ENCODE results near the gene SAAL1. TPM values are rescaled to one million over a fixed set of nuclear protein-coding genes. Genes with fewer than 3 reads are reported as not detected.

Gene SAAL1
- total RNA-seq, 1 donor from 2014 or later: 9.4 TPM

Other genes starting within 250 kb of the SAAL1 start
- gene SERGEF, start 93.0 kb downstream of the SAAL1 start, total RNA-seq: 23.6 TPM
- 0.55 TPM for gene TPH1, start 59.8 kb downstream of the SAAL1 start, total RNA-seq
- gene MRGPRX3, start 26.5 kb upstream of the SAAL1 start, total RNA-seq: not detected
- gene MRGPRX4, start 66.8 kb upstream of the SAAL1 start, total RNA-seq: not detected
- gene SAA4, start 130.7 kb upstream of the SAAL1 start, total RNA-seq: 4.1 TPM
- 700 TPM for gene SAA2, start 142.6 kb upstream of the SAAL1 start, total RNA-seq
- gene SAA1, start 160.2 kb upstream of the SAAL1 start, total RNA-seq: 5,251 TPM
- gene HPS5, start 216.1 kb upstream of the SAAL1 start, total RNA-seq: 26.4 TPM
- 43.5 TPM for gene GTF2H1, start 216.5 kb upstream of the SAAL1 start, total RNA-seq

All from mesenteric fat pad (tissue), 1 donor.